ENCODE results near the gene CYBC1. TPM values are rescaled to one million over a fixed set of nuclear protein-coding genes. Genes with fewer than 3 reads are reported as not detected.

CYBC1 gene
- polyA plus RNA-seq, 4 donors = 40.5 to 53.5 (median 50.5) TPM

DNA sequence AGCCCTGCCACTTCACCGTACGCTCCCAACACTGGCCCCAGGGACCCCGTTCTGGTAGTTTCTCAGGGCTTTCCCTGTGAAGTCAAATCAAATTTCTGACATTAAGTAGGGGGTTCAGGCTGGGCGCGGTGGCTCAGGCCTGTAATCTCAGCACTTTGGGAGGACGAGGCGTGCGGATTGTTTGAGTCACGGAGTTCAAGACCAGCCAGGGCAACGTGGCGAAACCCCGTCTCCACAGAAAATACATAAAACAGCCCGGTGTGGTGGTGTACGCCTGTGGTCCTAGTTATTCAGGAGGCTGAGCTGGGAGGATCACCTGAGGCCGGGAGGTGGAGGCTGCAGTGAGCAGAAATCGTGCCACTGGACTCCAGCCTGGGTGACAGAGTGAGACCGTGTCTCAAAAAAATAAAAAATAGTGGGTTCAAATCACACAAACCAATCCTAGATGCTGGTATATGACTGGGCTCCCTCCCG lies 632 bp downstream of the CYBC1 start:
- no peak for DNase-seq (ENCODE audit: low read depth in 4 of 4, low spot score in 3 of 4)

DNA sequence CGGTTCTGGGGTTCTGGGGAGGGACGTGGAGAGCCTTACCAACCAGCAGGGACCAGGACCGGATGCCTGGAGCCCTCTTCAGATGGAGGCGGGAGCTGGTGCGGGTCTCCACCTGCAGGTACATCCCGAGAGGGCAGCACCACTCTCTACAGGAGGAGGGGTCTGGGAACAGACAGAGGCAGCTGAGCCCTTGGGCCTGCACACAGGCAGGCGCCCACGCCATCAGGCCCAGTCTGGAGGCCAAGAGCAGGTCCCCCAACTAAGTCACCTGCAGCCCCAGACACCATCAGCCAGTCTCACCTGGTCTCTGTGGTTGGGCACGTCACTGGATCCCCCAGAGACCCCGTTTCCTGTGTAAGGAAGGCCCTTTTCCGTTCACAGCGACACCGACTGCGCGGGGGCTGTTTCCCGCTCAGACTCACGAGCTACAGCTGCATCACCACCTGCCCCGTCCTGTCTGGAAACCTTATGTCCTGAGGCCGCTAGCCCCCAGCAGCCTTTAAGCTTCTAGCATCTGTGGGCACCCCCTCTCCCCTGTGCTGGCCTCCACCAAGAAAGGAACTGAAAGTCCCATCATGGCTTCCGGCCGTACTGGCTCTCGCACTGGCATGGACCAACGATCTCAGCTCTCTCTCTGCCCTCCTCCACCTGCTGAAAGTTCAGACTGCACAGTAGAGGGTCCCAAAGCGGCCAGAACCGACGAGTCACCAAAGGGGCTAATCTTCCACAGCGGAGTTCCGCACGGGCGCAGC lies 1.2 kb downstream of the CYBC1 start:
- DNase-seq (ENCODE audit: low read depth in 4 of 4, low spot score in 3 of 4) = no peak

DNA sequence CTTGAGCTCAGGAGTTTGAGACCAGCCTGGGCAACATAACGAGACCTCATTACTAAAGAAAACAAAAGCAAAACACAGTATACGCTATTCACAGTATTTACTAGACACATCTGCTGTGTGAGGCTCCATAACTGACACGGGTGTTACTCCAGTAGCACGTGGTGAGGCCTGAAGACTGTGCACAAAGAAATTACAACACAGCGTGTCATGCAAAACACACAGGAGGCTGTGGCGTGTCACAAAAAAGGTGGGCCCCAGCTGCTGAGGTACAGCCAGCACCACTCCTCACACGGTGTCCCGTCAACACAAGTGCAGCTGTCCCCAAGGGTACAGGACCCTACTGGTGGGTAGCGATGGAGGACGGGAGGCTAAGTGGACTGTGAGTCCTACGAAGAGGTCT lies 2.7 kb downstream of the CYBC1 start:
- no peak for DNase-seq (ENCODE audit: low read depth in 4 of 4, low spot score in 3 of 4)

DNA sequence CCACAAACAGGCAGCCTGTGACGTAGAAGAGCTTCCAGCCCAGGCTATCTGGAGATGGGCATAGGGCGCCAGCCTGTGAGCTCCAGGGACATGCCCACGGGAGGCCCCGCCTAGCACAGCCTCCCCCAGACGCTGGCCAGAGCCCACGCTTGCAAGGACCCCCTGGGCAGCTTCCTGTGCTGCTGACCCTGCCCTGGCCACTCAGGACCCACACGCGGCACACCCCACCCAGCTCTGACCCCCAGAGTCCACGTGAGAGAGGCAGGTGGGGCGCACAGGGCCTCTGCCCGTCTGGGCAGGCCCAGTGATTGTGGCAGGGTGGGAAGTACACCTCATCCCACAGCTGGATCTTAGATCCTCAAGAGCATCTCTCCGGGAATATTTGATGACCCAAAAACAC lies 3.9 kb downstream of the CYBC1 start:
- DNase-seq (ENCODE audit: low read depth in 4 of 4, low spot score in 3 of 4) = no peak

DNA sequence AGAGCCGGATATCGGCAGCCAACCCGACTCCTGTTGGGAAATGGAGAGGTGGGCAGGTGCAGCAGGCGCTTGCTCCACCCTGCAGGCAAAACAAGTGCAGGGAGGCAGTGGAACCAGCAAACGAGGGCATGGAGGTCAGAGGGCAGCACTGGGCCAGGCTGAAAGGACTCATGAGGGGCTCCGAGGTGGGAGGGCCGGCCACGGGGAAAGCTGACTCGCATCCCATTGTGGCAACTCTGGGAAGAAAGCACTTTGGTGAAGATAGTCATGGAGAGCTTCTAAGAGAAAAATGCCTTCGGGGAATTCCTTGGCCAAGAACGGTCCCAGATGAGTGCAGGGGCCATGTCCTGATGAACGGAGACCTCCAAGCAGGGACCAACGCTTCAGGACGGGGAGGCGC lies 4.4 kb downstream of the CYBC1 start:
- no peak for DNase-seq (ENCODE audit: low read depth in 4 of 4, low spot score in 3 of 4)

DNA sequence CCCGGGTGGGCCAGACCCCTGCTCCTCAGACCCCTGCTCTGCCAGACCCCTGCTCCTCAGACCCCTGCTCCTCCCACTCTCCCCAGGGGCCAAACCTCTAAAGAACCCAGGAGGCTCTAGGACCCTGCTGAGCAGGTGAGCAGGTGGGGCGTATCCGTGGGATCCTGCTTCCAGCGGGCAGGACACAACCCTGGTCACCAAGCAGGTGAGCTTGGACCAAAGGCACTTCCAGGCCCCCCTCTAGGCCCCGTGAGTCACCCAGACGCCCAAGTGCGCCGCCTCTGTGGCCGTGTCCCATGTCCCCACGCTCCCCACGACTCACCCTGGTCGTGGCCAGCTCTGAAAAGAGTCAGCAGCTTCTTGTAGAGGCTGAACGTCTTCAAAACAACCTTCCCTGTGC lies 5.0 kb downstream of the CYBC1 start:
- DNase-seq (ENCODE audit: low read depth in 4 of 4, low spot score in 3 of 4) = no peak

DNA sequence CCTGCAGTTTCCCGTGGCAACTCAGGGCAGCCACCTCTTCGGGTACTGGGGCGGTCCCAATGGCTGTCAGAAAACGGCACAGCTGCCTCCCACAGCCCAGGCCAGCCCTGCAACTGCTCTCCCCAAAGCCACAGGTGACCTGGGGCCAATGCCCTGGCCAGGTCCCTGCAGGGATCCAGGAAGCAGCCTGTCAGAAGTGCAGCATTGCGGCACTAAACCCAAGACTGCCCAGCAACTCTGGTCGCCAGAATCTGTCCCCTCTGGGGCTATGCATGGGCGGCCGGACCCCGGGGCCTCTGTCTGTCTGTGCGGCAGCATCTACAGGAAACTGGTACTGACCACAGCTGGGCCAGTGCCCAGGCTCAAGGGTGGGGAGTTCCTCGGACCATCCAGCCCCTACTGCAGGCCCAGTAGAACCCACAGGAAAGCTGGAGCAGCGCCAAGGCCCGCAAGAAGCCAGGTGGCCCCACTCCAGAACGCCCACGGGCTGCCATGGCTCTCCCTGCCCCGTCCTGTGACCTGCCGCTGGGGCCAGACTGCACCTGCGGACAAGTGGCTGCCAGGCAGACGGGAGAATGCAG lies 5.5 kb downstream of the CYBC1 start:
- no peak for DNase-seq (ENCODE audit: low read depth in 4 of 4, low spot score in 3 of 4)

DNA sequence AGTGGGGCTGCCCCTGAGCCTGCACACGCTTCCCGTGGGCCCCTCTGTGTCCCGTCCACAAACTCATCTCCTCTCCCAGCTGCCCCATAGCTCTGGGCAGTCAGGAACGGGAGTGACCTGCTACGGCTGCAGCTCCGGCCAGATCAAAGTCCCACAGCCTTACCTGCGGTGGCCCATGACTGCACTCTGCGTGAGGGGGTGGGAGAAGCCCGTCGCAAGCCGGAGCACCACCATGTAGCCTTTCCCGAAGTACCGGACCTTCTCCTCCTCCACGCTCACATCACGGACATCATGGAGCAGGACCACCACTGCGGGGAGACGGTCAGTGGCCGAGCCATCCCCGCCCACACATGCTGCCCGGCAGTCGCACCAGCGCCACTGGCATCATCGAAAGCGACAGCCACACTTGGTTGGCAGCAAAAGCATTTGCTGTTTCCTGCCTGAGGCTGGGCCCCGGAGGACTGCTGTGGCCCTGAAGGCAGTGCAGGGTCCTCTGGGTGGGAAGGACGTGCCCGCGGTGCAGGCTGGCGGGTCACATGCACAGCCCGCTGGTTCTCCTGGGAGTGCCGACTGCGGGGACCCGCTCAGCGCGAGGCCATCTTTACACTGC lies 6.2 kb downstream of the CYBC1 start:
- DNase-seq (ENCODE audit: low read depth in 4 of 4, low spot score in 3 of 4) = no peak

DNA sequence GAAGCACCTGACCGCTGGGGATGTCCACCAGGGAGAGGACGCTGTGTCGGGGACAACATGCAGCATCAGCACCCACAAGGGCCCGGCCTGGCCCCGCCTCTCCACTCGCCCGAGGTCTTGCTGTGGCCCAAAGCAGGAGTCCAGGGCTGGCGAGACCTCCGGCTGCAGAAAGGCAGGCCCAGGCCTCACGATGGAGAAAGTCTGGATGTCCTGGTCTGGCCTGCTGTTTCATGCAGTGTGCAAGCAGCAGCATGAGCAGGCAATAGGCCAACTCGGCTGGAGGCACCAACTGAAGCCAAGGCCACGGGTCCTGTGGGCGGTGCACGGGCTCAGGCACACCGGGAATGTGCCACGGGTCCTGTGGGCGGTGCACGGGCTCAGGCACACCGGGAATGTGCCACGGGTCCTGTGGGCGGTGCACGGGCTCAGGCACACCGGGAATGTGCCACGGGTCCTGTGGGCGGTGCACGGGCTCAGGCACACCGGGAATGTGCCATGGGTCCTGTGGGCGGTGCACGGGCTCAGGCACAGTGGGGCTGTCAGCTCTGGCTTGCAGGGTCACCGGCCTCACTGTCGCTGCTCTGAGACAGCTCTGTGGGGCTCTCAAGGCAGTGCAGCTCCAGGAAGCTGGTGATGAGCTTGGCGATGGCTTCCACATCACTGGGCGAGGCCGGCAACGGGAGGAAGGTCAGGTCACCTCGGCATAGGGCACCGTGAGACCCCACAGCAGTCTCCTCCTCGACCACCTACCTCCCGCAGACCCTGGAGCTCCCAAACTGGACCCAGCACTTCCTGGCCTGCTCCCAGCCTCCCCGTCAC lies 6.9 kb downstream of the CYBC1 start:
- no peak for DNase-seq (ENCODE audit: low read depth in 4 of 4, low spot score in 3 of 4)

DNA sequence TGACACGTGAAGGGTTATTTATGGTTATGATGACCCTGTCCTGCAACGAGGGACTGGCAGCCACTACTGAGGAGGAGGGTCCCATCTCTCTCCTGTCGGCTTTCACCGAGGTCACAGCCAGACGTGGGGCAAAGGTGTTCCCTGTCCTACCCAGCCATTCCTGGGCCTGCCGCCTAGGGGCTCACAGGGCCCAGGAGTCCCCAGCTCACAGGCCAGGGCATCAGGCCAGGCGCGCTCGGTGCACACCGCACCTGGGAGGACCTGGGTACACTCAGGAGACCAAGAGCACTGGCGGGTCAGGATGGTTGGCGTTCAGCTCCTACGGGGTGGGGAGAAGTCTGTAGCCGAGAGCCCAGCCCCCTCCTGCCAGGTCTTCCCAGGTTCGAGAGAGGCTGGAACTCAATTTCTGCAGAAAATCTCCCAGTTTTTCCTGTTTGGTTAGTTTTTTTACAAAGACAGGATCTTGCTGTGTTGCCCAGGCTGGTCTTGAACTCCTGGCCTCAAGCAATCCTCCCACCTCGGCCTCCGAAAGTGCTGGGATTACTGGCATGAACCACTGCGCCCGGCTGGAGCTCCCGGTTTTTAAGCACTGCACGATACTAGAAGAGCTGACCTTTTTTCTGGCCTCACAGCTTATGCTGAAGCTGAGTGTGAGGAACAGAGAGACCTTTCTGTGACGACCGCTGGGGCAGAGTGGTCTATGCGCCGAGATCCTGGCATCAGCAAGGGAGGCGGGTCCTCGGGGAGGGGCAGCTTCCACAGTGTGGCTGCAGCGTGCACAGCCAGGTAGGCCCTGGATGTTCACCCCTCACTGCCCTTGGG lies 7.7 kb downstream of the CYBC1 start:
- no peak for DNase-seq (ENCODE audit: low read depth in 4 of 4, low spot score in 3 of 4)

DNA sequence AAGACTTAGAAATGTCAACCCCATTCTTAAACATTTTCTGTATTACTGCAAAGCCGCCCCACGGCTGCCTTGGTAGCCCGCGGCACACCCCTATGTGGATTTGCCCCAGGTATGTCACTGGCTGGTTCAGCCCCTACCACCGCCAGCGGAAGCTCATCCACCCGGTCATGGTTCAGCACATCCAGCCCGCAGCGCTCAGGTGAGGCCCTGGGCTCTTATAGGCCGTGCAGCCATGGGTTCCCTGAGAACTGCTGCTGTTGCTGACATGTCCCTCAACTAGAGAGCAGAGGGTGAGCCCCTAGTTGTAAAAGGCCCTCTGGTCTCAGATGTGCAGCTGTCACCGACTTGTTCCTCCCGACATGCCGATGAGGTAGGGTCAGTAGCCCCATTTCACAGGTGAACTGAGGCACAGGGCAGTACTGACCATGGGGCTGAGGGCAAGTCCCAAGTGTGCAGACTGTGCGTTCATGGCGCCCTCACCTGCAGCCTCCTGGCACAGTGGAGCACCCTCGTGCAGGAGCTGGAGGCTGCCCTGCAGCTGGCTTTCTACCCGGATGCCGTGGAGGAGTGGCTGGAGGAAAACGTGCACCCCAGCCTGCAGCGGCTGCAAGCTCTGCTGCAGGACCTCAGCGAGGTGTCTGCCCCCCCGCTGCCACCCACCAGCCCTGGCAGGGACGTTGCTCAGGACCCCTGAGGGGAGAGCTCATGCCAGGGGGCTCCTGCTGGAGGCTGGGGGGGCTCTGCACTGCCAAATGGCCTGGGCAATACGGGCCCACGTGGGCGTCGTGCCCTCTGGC lies 8.7 kb downstream of the CYBC1 start:
- no peak for DNase-seq (ENCODE audit: low read depth in 4 of 4, low spot score in 3 of 4)

DNA sequence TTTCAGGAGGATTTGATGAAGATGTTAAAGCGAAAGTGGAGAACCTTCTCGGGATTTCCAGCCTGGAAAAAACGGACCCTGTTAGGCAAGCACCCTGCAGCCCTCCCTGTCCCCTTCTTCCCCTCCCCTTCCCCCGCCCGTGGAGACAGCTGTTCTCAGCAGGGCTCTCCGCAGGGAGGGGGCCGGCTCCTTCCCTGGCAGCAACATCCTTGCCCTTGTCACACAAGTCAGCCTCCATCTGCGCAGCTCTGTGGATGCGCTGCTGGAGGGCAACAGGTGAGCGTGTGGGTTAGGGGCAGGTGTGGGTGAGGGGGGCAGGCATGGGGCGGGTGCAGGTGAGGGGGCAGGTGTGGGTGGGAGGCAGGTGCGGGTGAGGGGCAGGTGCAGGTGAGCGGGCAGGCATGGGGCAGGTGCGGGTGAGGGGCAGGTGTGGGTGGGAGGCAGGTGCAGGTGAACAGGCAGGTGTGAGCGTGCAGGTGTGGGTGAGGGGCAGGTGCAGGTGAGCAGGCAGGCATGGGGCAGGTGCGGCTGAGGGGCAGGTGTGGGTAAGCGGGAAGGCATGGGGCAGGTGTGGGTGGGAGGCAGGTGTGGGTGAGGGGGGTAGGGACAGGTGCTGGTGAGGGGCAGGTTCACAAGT lies 9.4 kb downstream of the CYBC1 start:
- no peak for DNase-seq (ENCODE audit: low read depth in 4 of 4, low spot score in 3 of 4)

DNA sequence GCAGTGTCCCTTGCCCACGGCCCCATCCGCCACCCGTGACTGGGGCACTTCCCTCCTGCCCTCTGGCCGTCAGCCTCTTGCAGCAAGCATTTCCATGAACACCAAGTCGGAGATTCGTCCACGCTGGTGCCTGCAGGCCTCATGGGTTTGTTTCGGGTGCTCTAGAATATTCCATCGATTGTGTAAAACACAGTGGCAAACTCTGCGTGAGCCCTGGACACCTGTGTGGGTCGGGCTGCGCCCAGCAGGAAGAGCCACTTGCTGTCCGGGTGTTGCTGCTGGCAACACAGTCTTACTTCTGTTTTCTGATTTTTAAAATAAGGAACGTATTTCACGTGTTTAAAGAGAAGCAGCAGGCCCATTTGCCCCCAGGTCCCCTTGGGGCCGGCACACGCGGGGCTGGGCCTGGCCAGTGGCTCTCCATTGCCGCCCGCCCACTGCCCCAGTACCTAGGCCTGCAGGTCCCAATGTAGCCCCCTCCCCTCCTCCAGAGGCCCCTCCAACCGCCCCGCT lies 10.0 kb downstream of the CYBC1 start:
- no peak for DNase-seq (ENCODE audit: low read depth in 4 of 4, low spot score in 3 of 4)

DNA sequence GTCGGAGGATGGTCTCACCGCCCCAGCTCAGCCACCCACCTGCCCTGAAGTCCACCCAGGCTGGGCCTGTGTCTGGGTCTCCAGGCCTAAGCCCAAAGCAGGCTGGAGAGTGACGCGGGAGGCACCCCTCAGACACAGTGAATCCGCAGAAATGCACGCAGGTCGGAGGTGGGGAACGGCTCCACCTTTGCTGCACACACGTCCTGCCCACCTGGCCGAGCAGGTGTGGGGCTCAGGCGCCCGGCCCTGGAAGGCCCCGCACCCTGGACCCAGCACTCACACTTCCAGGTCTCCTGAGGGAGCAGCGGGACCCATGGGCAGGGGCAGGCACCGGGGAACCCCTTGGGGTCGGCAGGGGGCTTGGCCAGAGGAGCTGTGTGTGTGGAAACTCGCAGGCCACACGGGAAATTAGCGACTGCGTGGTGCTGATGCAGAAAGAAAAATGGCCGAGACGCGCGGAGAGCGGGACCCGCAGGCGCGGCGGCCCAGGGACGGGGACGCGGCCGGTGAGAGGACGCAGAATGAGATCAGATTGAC lies 10.7 kb downstream of the CYBC1 start:
- DNase-seq (ENCODE audit: low read depth in 4 of 4, low spot score in 3 of 4) = no peak

DNA sequence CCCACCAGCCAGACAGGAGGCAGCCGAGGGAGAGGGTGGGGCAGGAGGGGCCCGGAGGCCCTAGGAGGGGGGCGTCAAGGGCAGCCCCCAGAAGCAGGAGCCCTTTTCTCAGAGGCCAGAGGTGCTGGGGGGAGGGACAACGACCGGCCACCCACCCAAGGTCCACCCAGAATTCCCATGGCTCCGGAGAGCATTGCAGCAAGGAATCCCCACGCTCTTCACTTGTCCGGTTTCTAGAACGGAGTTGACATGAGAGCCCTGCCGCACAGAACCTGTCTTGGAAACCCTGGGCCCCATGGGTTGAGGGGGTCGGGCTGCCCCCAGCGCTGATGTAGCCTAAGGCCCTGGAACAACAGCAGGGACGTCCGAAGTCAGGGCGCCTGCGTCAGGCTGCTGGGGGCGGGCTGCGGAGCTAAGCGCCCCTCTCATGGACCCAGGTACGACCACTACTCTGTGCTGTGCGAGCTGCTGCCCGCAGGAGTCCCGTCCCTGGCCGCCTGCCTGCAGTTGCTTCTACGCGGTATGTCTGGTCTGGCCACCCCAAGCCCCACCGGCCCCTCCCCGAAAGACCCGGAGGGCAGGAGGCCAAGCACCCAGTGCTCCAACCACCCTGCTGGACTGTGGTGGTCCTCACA lies 11.2 kb downstream of the CYBC1 start:
- no peak for DNase-seq (ENCODE audit: low read depth in 4 of 4, low spot score in 3 of 4)

DNA sequence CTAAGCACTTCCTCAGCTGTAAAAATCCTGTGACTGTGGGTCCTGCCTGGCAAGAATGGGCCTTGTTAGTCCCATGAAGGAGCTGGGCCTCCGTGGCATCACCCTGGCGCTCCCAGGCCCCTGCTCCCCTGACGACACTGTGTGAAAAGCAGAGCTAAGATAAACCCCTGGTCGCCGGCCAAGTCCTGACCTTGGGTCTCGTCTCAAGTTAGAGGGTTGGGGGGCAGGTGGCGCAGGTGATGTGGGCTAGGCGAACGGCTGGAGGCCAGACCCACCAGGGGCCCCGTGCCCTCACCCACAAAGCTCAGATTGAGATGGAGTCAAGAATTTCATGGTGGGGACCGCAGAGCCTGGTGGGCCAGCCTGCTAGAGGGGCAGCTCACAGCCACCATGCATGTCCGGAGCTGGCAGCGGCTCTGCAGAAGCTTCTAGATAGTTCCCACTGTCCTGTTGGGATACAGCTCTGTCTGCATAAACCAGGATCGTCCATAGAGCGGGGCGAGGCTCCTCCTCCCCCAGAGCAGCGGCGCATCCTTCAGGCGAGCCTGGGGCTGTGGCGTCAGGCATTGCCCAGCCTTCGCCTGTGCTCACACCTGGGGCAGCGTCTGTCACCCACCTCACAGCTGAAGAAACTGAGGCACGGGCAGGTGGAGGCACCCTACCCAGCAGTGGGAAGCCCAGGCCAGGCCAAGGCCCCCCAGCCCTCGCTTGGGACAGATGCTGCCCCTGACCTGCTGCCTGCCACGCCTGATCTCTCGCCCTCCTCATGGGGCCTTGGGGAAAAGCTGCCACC lies 12.0 kb downstream of the CYBC1 start:
- no peak for DNase-seq (ENCODE audit: low read depth in 4 of 4, low spot score in 3 of 4)

DNA sequence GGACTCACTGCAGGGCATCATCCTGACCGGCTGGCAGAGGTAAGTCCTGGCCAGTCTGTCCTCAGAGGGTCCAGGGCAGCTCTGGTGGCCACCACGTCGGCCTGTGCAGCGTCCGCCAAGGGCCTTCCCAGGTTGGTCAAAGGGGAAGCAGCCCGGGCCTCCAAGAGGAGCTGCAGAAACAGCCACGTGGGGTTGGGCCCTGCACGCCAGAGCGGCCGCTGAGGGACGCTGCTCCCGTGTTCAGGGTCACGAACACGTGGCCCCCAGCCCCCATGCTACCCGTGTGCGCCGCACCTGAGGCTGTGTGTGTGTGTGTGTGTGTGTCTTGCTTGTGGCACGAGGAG lies 13.3 kb downstream of the CYBC1 start:
- no peak for DNase-seq (ENCODE audit: low read depth in 4 of 4, low spot score in 3 of 4)

All from right renal pelvis (tissue), 4 donors.